Left lung (tissue), 10 donors: ENCODE measurements around the gene STAM. TPM values are rescaled to one million over a fixed set of nuclear protein-coding genes. Genes with fewer than 3 reads are reported as not detected.

Source experiments
- ATAC-seq: fragments of 200-7000 bp; cut with Tn5 transposase; one replicate; pipeline ENCODE4 v1.9.1; 2020; ENCODE audit warnings: moderate library complexity
- DNase-seq, 4 donors: peaks; one replicate each; pipeline ENCODE4 v3.0.0-alpha.2; 2013 to 2020
- H3K27ac ChIP-seq, 2 donors: fragments of 200-600 bp; sonication (generic) in 1 of 2; one replicate each; pipeline versions ENCODE4 v1.5.0 to v1.8.0; 2020 to 2021
- H3K27me3 ChIP-seq, 2 donors: fragments of 200-600 bp; sonication (generic) in 1 of 2; one replicate each; pipeline versions ENCODE4 v1.5.0 to v1.8.0; 2020 to 2021
- H3K36me3 ChIP-seq, 2 donors: fragments of 200-600 bp; sonication (generic) in 1 of 2; one replicate each; pipeline versions ENCODE4 v1.5.0 to v1.8.0; 2020 to 2021
- H3K4me1 ChIP-seq, 2 donors: fragments of 200-600 bp; one replicate each; pipeline ENCODE4 v1.8.0; 2021
- H3K4me3 ChIP-seq, 2 donors: fragments of 200-600 bp; sonication (generic) in 1 of 2; one replicate each; pipeline versions ENCODE4 v1.5.0 to v1.8.0; 2020 to 2021; ENCODE audit warnings: mild to moderate bottlenecking in 1 of 2
- H3K9me3 ChIP-seq, 2 donors: fragments of 200-600 bp; sonication (generic) in 1 of 2; one replicate each; pipeline versions ENCODE4 v1.5.0 to v1.8.0; 2020 to 2021
- CTCF ChIP-seq, 2 donors: fragments of 200-600 bp; sonication (generic) in 1 of 2; IDR thresholded peaks; one replicate each; pipeline versions ENCODE4 v1.5.0 to v1.8.0; 2021; ENCODE audit warnings: antibody characterized with exemption in 2 of 2
- intact Hi-C, 2 donors: fragments of 100-400 bp; cut with DNase I; formaldehyde crosslinking; loops; one replicate each; pipeline versions ENCODE4 v1.11.2 to v1.14.2; 2022
- polyA plus RNA-seq, 6 donors: library from polyadenylated mRNA; unstranded; fragments of 120-200 nt; gene quantifications; one replicate each; pipeline ENCODE4 v1.2.1, GENCODE V29; 2013; ENCODE audit not compliant: insufficient read length in 6 of 6
- total RNA-seq, 2 donors: library from RNA; stranded (reverse); fragmentation: NEBNext Ultra II Directional; extraction: Animal tissue kit (Norgen Biotek cat#: 25700); gene quantifications; one replicate each; pipeline ENCODE4 v1.2.1, GENCODE V29; 2021
- donor health status: DM: no; HTN: yes; CAD: no.
- donor health status: DM: no; HTN: no; CAD: no.

Gene STAM
- total and polyA plus RNA-seq, 8 donors = 33.4 to 42.3 (median 37.8) TPM

- H3K4me1 ChIP-seq = no peaks in the 10 kb centered on the region
- no peak for TF ChIP-seq CTCF (IDR thresholded peaks at IDR 0.05)
- no peaks in the 10 kb centered on the region for H3K9me3 ChIP-seq
- ATAC-seq (no peak), DNase-seq (no peak)
- intact Hi-C loops = no loop called here
- H3K36me3 ChIP-seq = peaks cover 0 to 61% of the 10 kb centered on the region in 2 donors
- no peaks in the 10 kb centered on the region for H3K27me3 ChIP-seq
- H3K27ac ChIP-seq = no peak overlapping the region
- H3K4me3 ChIP-seq = no peak overlapping the region
Observed at GRCh38 chr10:17693009-17693408, 49.1 kb downstream of the STAM start.

- no peak for ATAC-seq
Observed at GRCh38 chr10:17698696-17699095, 54.7 kb downstream of the STAM start.

GRCh38 chr10:17701301-17701700, 57.4 kb downstream of the STAM start:
- no peak for ATAC-seq
- no peaks in the 10 kb centered on the region for H3K4me1 ChIP-seq
- H3K27me3 ChIP-seq = no peaks in the 10 kb centered on the region
- intact Hi-C loops = no loop called here
- peaks cover 0 to 72% of the 10 kb centered on the region in 2 donors for H3K36me3 ChIP-seq
- H3K9me3 ChIP-seq = no peaks in the 10 kb centered on the region
- H3K27ac ChIP-seq = no peak overlapping the region
- DNase-seq = peak in 2 of 4 donors; percentile 68 to 75
- TF ChIP-seq CTCF (IDR thresholded peaks at IDR 0.05) = no peak
- no peak overlapping the region for H3K4me3 ChIP-seq

More at GRCh38 chr10:17698696-17699095, 54.7 kb downstream of the STAM start:
- DNase-seq = peak in 1 of 4 donors; percentile 15
- intact Hi-C loops = no loop called here
- H3K9me3 ChIP-seq = no peaks in the 10 kb centered on the region
- no peak overlapping the region for H3K27ac ChIP-seq
- no peaks in the 10 kb centered on the region for H3K4me1 ChIP-seq
- H3K36me3 ChIP-seq = peaks cover 0 to 68% of the 10 kb centered on the region in 2 donors
- no peak overlapping the region for H3K4me3 ChIP-seq
- no peaks in the 10 kb centered on the region for H3K27me3 ChIP-seq
- TF ChIP-seq CTCF (IDR thresholded peaks at IDR 0.05) = no peak

GRCh38 chr10:17703706-17704105, 59.8 kb downstream of the STAM start:
- intact Hi-C loops = no loop called here
- no peak overlapping the region for H3K4me3 ChIP-seq
- no peaks in the 10 kb centered on the region for H3K9me3 ChIP-seq
- no peaks in the 10 kb centered on the region for H3K27me3 ChIP-seq
- DNase-seq = no peak
- H3K4me1 ChIP-seq = no peaks in the 10 kb centered on the region
- H3K27ac ChIP-seq = no peak overlapping the region
- no peak for TF ChIP-seq CTCF (IDR thresholded peaks at IDR 0.05)
- peaks cover 0 to 86% of the 10 kb centered on the region in 2 donors for H3K36me3 ChIP-seq
- ATAC-seq = no peak

- ATAC-seq = no peak
- no peaks in the 10 kb centered on the region for H3K4me1 ChIP-seq
- H3K4me3 ChIP-seq = no peak overlapping the region
- no peak for TF ChIP-seq CTCF (IDR thresholded peaks at IDR 0.05)
- DNase-seq = no peak
- intact Hi-C loops = no loop called here
- no peak overlapping the region for H3K27ac ChIP-seq
- peaks cover 0 to 100% of the 10 kb centered on the region in 2 donors for H3K36me3 ChIP-seq
- H3K9me3 ChIP-seq = no peaks in the 10 kb centered on the region
- H3K27me3 ChIP-seq = no peaks in the 10 kb centered on the region
Observed at GRCh38 chr10:17708821-17709220, 64.9 kb downstream of the STAM start.
